Measurements from ENCODE around the gene PCDH7.

DNA sequence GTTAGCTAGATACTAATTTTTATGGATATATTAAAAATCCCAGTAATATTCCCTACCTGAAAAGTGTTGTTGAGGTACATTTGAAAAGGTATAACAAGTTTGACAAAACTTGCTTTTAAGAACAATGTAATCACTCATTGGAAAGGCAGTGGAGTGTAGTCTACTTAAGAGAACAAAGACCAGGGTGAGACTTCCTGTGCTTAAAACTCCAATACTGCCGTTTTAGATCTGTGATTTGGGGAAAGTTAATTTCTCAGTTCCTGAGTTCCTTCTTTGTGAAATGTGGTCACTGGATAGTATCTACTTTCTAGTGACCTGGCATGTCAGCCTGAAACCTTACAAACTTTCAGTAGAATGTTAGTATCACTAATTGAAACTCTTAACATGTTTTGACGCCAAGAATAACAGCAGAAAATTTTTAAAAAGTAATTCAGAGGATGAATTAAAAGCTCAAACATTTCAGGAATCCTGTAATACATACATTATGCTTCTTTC lies 56.8 kb downstream of the PCDH7 start:
- TF ChIP-seq, protein P1, sequence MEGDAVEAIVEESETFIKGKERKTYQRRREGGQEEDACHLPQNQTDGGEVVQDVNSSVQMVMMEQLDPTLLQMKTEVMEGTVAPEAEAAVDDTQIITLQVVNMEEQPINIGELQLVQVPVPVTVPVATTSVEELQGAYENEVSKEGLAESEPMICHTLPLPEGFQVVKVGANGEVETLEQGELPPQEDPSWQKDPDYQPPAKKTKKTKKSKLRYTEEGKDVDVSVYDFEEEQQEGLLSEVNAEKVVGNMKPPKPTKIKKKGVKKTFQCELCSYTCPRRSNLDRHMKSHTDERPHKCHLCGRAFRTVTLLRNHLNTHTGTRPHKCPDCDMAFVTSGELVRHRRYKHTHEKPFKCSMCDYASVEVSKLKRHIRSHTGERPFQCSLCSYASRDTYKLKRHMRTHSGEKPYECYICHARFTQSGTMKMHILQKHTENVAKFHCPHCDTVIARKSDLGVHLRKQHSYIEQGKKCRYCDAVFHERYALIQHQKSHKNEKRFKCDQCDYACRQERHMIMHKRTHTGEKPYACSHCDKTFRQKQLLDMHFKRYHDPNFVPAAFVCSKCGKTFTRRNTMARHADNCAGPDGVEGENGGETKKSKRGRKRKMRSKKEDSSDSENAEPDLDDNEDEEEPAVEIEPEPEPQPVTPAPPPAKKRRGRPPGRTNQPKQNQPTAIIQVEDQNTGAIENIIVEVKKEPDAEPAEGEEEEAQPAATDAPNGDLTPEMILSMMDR (IDR thresholded peaks at IDR 0.05): no peak
- TF ChIP-seq POLR2A (IDR thresholded peaks at IDR 0.05) (no peak), POLR2AphosphoS5 (IDR thresholded peaks at IDR 0.05) (no peak)

Data from gastroesophageal sphincter (tissue), 3 donors.